ENCODE data around the gene HSPB3.

The HSPB3 gene

DNA sequence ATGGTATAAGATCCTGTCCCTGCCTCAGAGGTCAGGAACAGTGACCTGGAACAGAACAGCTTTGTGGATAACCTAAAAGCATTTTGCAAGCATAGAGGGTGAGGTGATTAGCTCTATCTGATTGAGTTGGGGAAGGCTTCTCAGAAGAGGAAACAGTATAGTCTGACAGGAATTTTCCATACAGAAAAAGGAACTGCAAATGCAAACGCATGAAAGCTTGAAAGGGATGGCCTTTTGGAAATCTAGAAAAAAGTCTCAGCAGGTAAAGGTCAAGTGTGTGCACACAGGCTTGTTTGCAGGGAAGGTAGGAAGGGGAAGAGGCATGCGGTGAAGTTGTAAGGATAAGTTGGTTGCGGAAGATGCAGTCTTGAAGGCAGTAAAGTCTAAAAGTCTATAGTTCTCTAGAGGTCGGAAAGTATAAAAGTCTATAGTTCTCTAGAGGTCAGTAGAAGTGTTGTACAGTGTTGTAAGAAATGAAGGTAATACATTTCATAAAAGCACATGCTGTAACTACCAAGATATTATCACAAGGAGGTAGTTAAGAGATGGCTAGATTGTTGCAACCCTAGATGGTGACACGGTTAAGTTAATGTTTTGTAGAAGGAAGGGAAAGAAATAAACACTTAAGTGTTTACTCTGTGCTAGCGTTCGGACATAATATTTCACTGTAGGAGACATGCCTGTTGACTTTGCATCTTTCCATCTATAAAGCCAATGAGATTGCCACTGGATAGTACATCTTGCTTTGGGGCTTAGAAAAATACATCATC lies 16.7 kb upstream of the HSPB3 start:
- Histone ChIP-seq H3K27me3 (ENCODE audit: control insufficient read depth, insufficient read depth, low read length) (no peaks in the 10 kb centered on the region), H3K36me3 (ENCODE audit: control insufficient read depth, insufficient read depth, low read length) (no peaks in the 10 kb centered on the region), H3K4me3 (ENCODE audit: low read length) (no peak overlapping the region), H3K9me3 (ENCODE audit: control insufficient read depth, low read length) (no peaks in the 10 kb centered on the region), H3K9ac (ENCODE audit: low read length) (no peak overlapping the region), H3K4me1 (ENCODE audit: control insufficient read depth, insufficient read depth, low read length) (no peaks in the 10 kb centered on the region)

DNA sequence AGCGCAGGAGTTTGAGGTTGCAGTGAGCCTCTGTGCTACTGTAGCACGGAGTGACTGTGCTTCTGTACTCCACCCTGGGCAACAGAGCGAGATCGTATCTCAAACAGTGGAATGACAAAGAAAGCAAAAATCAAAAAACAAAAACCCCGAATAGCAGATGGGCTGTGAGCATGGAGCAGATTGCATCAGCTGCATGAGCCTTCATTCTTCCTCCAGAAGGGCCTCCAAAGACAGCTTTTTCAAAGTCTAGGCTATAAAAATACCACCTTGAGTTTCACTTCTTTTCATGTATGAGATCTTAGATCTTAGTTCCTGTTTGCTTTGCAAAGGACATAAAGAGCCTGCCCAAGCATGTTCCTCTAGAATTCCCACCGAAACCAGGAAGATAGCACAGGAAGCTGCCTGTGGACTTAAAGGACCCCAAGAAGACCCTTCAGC lies 15.0 kb upstream of the HSPB3 start:
- Histone ChIP-seq H3K36me3 (ENCODE audit: control insufficient read depth, insufficient read depth, low read length) (no peaks in the 10 kb centered on the region), H3K27me3 (ENCODE audit: control insufficient read depth, insufficient read depth, low read length) (no peaks in the 10 kb centered on the region), H3K9me3 (ENCODE audit: control insufficient read depth, low read length) (no peaks in the 10 kb centered on the region), H3K4me3 (ENCODE audit: low read length) (no peak overlapping the region), H3K4me1 (ENCODE audit: control insufficient read depth, insufficient read depth, low read length) (no peaks in the 10 kb centered on the region), H3K9ac (ENCODE audit: low read length) (no peak overlapping the region)

DNA sequence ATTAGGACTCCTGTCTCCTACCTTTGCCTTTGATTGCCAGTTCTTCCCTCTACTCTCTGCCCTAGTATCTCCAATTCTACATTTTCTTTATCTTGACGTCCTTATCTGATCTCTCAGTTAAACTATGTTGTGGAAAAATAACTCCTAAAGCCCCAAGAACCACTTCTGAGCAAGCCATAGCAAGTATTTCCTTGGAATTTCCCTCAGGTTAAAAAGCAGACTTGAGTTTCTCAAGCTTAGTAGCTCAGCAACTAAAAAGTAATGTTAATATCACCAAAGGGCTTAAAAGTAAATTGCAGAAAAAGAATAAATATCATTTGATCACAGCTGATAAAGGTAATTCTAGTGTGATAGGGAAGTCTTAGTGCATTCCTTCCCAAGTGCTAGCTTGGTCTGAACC lies 13.2 kb upstream of the HSPB3 start:
- Histone ChIP-seq H3K4me1 (ENCODE audit: control insufficient read depth, insufficient read depth, low read length) (no peaks in the 10 kb centered on the region), H3K4me3 (ENCODE audit: low read length) (no peak overlapping the region), H3K36me3 (ENCODE audit: control insufficient read depth, insufficient read depth, low read length) (no peaks in the 10 kb centered on the region), H3K9me3 (ENCODE audit: control insufficient read depth, low read length) (no peaks in the 10 kb centered on the region), H3K27me3 (ENCODE audit: control insufficient read depth, insufficient read depth, low read length) (no peaks in the 10 kb centered on the region), H3K9ac (ENCODE audit: low read length) (no peak overlapping the region)

- H3K9me3 ChIP-seq (ENCODE audit: control insufficient read depth, low read length), result no peaks in the 10 kb centered on the region
- H3K27me3 ChIP-seq (ENCODE audit: control insufficient read depth, insufficient read depth, low read length), result no peaks in the 10 kb centered on the region
These were observed 12.2 kb upstream of the HSPB3 start for GRCh38 chr5:54443270-54443669.

DNA sequence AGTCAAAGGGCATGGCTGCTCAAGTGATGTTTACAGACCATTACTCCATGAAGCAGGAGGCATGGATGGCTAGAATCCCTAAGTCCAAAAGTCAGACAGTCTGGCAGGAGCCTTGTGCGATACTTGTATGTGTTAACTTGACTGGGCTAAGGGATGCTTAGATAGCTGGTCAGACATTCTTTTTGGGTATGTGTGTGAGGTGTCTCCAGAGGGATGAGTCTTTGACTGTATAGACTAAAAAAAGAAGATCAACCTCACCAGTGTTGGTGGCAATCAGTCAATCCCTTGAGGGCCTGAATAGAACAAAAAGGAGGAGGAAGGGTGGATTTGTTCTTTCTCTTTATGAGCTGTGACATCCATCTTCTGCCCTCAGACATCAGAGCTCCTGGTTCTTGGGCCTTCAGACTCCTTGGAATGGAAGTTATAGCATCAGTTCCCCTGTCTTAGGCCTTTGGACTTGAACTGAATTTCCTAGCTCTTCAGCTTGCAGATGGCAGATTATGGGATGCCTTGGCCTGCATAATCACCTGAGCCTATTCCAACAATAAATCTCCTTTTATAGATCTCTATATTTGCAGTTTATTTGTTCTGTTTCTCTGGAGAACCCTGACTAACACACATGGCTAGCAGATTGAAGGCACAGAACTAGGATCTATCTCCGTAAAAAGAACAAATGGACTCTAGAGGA lies 9.7 kb upstream of the HSPB3 start:
- Histone ChIP-seq H3K9me3 (ENCODE audit: control insufficient read depth, low read length) (no peaks in the 10 kb centered on the region), H3K36me3 (ENCODE audit: control insufficient read depth, insufficient read depth, low read length) (no peaks in the 10 kb centered on the region), H3K27me3 (ENCODE audit: control insufficient read depth, insufficient read depth, low read length) (no peaks in the 10 kb centered on the region), H3K9ac (ENCODE audit: low read length) (no peak overlapping the region), H3K4me1 (ENCODE audit: control insufficient read depth, insufficient read depth, low read length) (no peaks in the 10 kb centered on the region), H3K4me3 (ENCODE audit: low read length) (no peak overlapping the region)

More at GRCh38 chr5:54443270-54443669, 12.2 kb upstream of the HSPB3 start:
- Histone ChIP-seq H3K4me3 (ENCODE audit: low read length) (no peak overlapping the region), H3K4me1 (ENCODE audit: control insufficient read depth, insufficient read depth, low read length) (no peaks in the 10 kb centered on the region), H3K36me3 (ENCODE audit: control insufficient read depth, insufficient read depth, low read length) (no peaks in the 10 kb centered on the region), H3K9ac (ENCODE audit: low read length) (no peak overlapping the region)

DNA sequence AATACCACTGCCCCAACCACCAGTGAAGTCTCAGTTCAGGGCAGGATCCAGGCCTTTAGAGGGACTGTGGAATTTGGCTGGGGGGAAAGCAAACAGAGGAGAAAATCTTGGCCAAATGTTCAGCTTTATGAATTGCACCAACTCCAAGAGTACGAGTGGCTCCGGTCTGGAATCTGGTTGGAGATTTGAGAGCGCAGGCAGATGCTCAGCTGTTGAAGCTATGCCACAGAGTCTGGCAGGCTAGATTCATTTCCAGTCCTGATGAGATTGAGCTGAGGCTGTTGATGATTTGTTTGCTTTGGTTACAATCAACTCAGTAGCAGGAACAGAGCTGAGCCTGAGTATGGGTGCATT lies 9.1 kb upstream of the HSPB3 start:
- Histone ChIP-seq H3K9ac (ENCODE audit: low read length) (no peak overlapping the region), H3K4me3 (ENCODE audit: low read length) (no peak overlapping the region), H3K27me3 (ENCODE audit: control insufficient read depth, insufficient read depth, low read length) (no peaks in the 10 kb centered on the region)

GRCh38 chr5:54449923-54450322 lies 5.6 kb upstream of the HSPB3 start:
- Histone ChIP-seq H3K9me3 (ENCODE audit: control insufficient read depth, low read length) (no peaks in the 10 kb centered on the region), H3K9ac (ENCODE audit: low read length) (no peak overlapping the region), H3K36me3 (ENCODE audit: control insufficient read depth, insufficient read depth, low read length) (no peaks in the 10 kb centered on the region), H3K4me1 (ENCODE audit: control insufficient read depth, insufficient read depth, low read length) (no peaks in the 10 kb centered on the region), H3K27me3 (ENCODE audit: control insufficient read depth, insufficient read depth, low read length) (no peaks in the 10 kb centered on the region), H3K4me3 (ENCODE audit: low read length) (no peak overlapping the region)

More for the DNA sequence above, 9.1 kb upstream of the HSPB3 start:
- no peaks in the 10 kb centered on the region for H3K4me1 ChIP-seq (ENCODE audit: control insufficient read depth, insufficient read depth, low read length)
- no peaks in the 10 kb centered on the region for H3K36me3 ChIP-seq (ENCODE audit: control insufficient read depth, insufficient read depth, low read length)
- no peaks in the 10 kb centered on the region for H3K9me3 ChIP-seq (ENCODE audit: control insufficient read depth, low read length)

DNA sequence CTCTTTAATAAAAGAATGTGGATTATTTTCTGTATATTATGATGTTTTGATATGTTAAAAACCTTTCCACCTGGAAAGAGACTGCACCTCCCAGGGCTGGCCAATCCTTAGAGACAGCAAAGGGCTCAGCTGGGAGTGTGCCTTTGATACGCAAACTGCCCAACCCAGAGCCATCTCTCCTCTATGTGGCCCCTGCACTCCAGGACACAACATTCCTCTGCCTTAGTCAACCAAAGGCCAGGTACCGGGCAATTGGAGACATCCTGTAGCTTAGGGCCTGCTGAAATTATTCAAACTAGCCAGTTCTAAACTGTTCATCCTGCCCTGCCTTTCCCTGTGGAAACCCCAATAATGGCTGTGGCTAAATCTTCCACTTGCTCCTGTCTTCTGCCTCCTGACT lies 5.0 kb upstream of the HSPB3 start:
- H3K36me3 ChIP-seq (ENCODE audit: control insufficient read depth, insufficient read depth, low read length), result no peaks in the 10 kb centered on the region
- no peaks in the 10 kb centered on the region for H3K9me3 ChIP-seq (ENCODE audit: control insufficient read depth, low read length)
- no peaks in the 10 kb centered on the region for H3K4me1 ChIP-seq (ENCODE audit: control insufficient read depth, insufficient read depth, low read length)
- H3K9ac ChIP-seq (ENCODE audit: low read length), result no peak overlapping the region
- H3K27me3 ChIP-seq (ENCODE audit: control insufficient read depth, insufficient read depth, low read length), result no peaks in the 10 kb centered on the region
- no peak overlapping the region for H3K4me3 ChIP-seq (ENCODE audit: low read length)

DNA sequence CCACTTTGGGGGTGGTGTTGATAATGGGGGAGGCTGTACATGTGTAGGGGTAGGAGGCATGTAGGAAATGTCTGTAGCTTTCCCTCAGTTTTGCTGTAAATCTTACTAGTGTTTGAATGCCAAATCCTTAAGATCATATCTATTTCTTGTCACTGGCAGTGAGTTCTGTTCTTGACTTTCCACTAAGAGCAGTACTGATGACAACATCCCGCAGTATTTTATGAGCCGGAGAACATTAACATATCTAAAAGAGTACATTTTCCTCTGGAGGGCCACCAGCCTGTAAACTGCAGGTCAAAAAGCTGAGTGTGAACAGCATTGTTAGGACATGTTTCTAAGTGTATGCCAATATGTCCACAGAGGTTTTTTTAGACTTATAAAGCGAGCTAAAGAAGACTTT lies 2.5 kb upstream of the HSPB3 start:
- Histone ChIP-seq H3K4me3 (ENCODE audit: low read length) (no peak overlapping the region), H3K4me1 (ENCODE audit: control insufficient read depth, insufficient read depth, low read length) (peaks cover 5% of the 10 kb centered on the region), H3K9ac (ENCODE audit: low read length) (no peak overlapping the region), H3K36me3 (ENCODE audit: control insufficient read depth, insufficient read depth, low read length) (no peaks in the 10 kb centered on the region), H3K27me3 (ENCODE audit: control insufficient read depth, insufficient read depth, low read length) (no peaks in the 10 kb centered on the region), H3K9me3 (ENCODE audit: control insufficient read depth, low read length) (no peaks in the 10 kb centered on the region)

- H3K36me3 ChIP-seq (ENCODE audit: control insufficient read depth, insufficient read depth, low read length), result no peaks in the 10 kb centered on the region
- H3K4me3 ChIP-seq (ENCODE audit: low read length), result no peak overlapping the region
- H3K9ac ChIP-seq (ENCODE audit: low read length), result no peak overlapping the region
- peaks cover 5% of the 10 kb centered on the region for H3K4me1 ChIP-seq (ENCODE audit: control insufficient read depth, insufficient read depth, low read length)
- H3K9me3 ChIP-seq (ENCODE audit: control insufficient read depth, low read length), result no peaks in the 10 kb centered on the region
- no peaks in the 10 kb centered on the region for H3K27me3 ChIP-seq (ENCODE audit: control insufficient read depth, insufficient read depth, low read length)
These were observed 897 bp upstream of the HSPB3 start for GRCh38 chr5:54454602-54455001.

DNA sequence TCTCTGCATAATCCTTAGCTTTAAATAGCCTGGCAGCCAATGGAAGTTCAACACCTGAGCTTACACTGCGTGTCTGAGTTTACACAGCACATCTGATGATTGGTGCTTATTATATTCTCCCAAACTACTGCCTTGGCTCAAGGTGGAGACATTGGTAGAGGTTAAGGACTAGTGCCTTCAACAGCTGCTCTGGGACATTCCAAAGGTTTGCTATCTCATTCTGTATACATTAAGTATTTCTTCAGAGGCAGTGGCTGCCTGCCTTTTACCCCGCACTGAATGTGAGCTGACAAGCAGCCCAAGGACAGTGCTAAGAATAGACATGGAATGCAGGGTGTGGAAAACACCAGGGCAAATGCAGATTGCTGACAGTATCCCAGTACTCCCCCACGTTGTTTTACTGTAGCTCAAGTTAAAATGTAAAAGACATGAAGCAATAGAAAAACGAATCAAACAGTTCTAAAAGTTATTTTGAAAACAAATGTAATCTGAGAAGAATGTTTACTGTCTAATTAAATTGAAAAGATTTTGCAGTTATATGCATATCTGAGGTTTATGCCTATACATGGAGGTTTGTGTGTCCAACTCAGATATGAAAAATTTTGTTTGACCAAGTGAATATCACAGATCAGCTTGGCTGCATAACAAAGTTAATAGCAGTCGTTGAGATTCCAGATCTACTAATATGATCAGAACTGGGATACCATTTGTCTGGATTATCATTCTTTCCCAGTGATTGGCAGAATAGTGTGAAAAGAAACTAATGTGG lies 1.8 kb downstream of the HSPB3 start:
- Histone ChIP-seq H3K9me3 (ENCODE audit: control insufficient read depth, low read length) (no peaks in the 10 kb centered on the region), H3K4me3 (ENCODE audit: low read length) (no peak overlapping the region), H3K9ac (ENCODE audit: low read length) (no peak overlapping the region), H3K4me1 (ENCODE audit: control insufficient read depth, insufficient read depth, low read length) (peaks cover 5% of the 10 kb centered on the region), H3K27me3 (ENCODE audit: control insufficient read depth, insufficient read depth, low read length) (no peaks in the 10 kb centered on the region), H3K36me3 (ENCODE audit: control insufficient read depth, insufficient read depth, low read length) (no peaks in the 10 kb centered on the region)

- Histone ChIP-seq H3K4me1 (ENCODE audit: control insufficient read depth, insufficient read depth, low read length) (peaks cover 5% of the 10 kb centered on the region), H3K9ac (ENCODE audit: low read length) (no peak overlapping the region), H3K9me3 (ENCODE audit: control insufficient read depth, low read length) (no peaks in the 10 kb centered on the region), H3K36me3 (ENCODE audit: control insufficient read depth, insufficient read depth, low read length) (no peaks in the 10 kb centered on the region), H3K27me3 (ENCODE audit: control insufficient read depth, insufficient read depth, low read length) (no peaks in the 10 kb centered on the region), H3K4me3 (ENCODE audit: low read length) (no peak overlapping the region)
These were observed 2.7 kb downstream of the HSPB3 start for GRCh38 chr5:54458221-54458620.
